SHP77 (cell line): ENCODE results near the gene TGFBRAP1.
"Not testable (repeated sequence)": the region's sequence is repeated elsewhere in the genome, so short reads cannot be mapped to it uniquely, and the experiment has no call there.

Source experiments
- DNase-seq, 2 experiments: peaks; one replicate each; lab custom pipeline; 2025; lab: John Stamatoyannopoulos, UW

The TGFBRAP1 gene

GRCh38 chr2:105272176-105272575 lies 57.4 kb downstream of the TGFBRAP1 start:
- DNase-seq, result no peak

- no peak for DNase-seq
Observed at GRCh38 chr2:105271393-105272045, 58.0 kb downstream of the TGFBRAP1 start.

- DNase-seq, result no peak
Observed at GRCh38 chr2:105269426-105269825, 60.1 kb downstream of the TGFBRAP1 start.

GRCh38 chr2:105262651-105263091 lies 66.9 kb downstream of the TGFBRAP1 start:
- DNase-seq, result no peak

- no peak for DNase-seq
Observed at GRCh38 chr2:105261061-105261460, 68.5 kb downstream of the TGFBRAP1 start.

GRCh38 chr2:105258835-105259350 lies 70.6 kb downstream of the TGFBRAP1 start:
- DNase-seq, result no peak

- no peak for DNase-seq
Observed at GRCh38 chr2:105257981-105258380, 71.6 kb downstream of the TGFBRAP1 start.

- DNase-seq, result no peak
Observed at GRCh38 chr2:105256431-105257047, 73.0 kb downstream of the TGFBRAP1 start.

GRCh38 chr2:105255979-105256378 lies 73.6 kb downstream of the TGFBRAP1 start:
- no peak for DNase-seq

- DNase-seq, result no peak
Observed at GRCh38 chr2:105254531-105255210, 74.9 kb downstream of the TGFBRAP1 start.

GRCh38 chr2:105252271-105252670 lies 77.3 kb downstream of the TGFBRAP1 start:
- DNase-seq, result no peak

- DNase-seq, result not testable (repeated sequence)
Observed at GRCh38 chr2:105251016-105251648, 78.4 kb downstream of the TGFBRAP1 start.

- DNase-seq, result no peak
Observed at GRCh38 chr2:105249891-105250290, 79.6 kb downstream of the TGFBRAP1 start.

GRCh38 chr2:105249181-105249580 lies 80.4 kb downstream of the TGFBRAP1 start:
- no peak for DNase-seq

- DNase-seq, result no peak
Observed at GRCh38 chr2:105248316-105249070, 81.0 kb downstream of the TGFBRAP1 start.

GRCh38 chr2:105244451-105244850 lies 85.1 kb downstream of the TGFBRAP1 start:
- DNase-seq, result no peak

GRCh38 chr2:105243961-105244360 lies 85.6 kb downstream of the TGFBRAP1 start:
- peak in 1 of 2 experiments; percentile 11 for DNase-seq

- no peak for DNase-seq
Observed at GRCh38 chr2:105242286-105242993, 87.1 kb downstream of the TGFBRAP1 start.

- no peak for DNase-seq
Observed at GRCh38 chr2:105241443-105241842, 88.1 kb downstream of the TGFBRAP1 start, which contains the start of gene GPR45. Gene GPR45 (plus strand): TSS chr2:105241743. CDS start chr2:105241859, 116 bp downstream.

- DNase-seq, result no peak
Observed at GRCh38 chr2:105239924-105240323, 89.6 kb downstream of the TGFBRAP1 start.
